HG03159 (cell line): Measurements from ENCODE around the gene S100P.
A peak's percentile ranks its signal among the peaks of the same experiment; 100 is the strongest.

Experiments
- ATAC-seq: cut with Tn5 transposase; IDR thresholded peaks from one replicate; pipeline ENCODE4 v1.9.1; 2021; ENCODE audit warnings: mild to moderate bottlenecking, moderate library complexity; ENCODE audit not compliant: unreplicated experiment

The S100P gene

GRCh38 chr4:6695660-6696610, 2.3 kb downstream of the S100P start:
- no peak for ATAC-seq

GRCh38 chr4:6696611-6697010, 2.9 kb downstream of the S100P start:
- ATAC-seq, result no peak

- ATAC-seq, result no peak
Measured at GRCh38 chr4:6697131-6697530, 3.5 kb downstream of the S100P start.

- ATAC-seq, result no peak
Measured at GRCh38 chr4:6699388-6699787, 5.7 kb downstream of the S100P start.

- ATAC-seq, result no peak
Measured at GRCh38 chr4:6699903-6700302, 6.2 kb downstream of the S100P start.

GRCh38 chr4:6701371-6701770, 7.7 kb downstream of the S100P start:
- no peak for ATAC-seq

- no peak for ATAC-seq
Measured at GRCh38 chr4:6702761-6703160, 9.1 kb downstream of the S100P start.

GRCh38 chr4:6703786-6704185, 10.1 kb downstream of the S100P start:
- ATAC-seq, result no peak

- no peak for ATAC-seq
Measured at GRCh38 chr4:6705646-6706045, 12.0 kb downstream of the S100P start.

- ATAC-seq, result no peak
Measured at GRCh38 chr4:6706173-6706572, 12.5 kb downstream of the S100P start.

- ATAC-seq, result peak; percentile 70
Measured at GRCh38 chr4:6709230-6710114, 15.8 kb downstream of the S100P start, which contains the start of gene MRFAP1L1. TSS of gene MRFAP1L1 (minus strand) at chr4:6709865. CDS start at chr4:6709629, 236 bp downstream.

- peak; percentile 5 for ATAC-seq
Measured at GRCh38 chr4:6710282-6710681, 16.6 kb downstream of the S100P start.

GRCh38 chr4:6710996-6711395, 17.3 kb downstream of the S100P start:
- no peak for ATAC-seq

GRCh38 chr4:6714954-6715353, 21.3 kb downstream of the S100P start:
- no peak for ATAC-seq

- ATAC-seq, result no peak
Measured at GRCh38 chr4:6715704-6716017, 22.0 kb downstream of the S100P start.

GRCh38 chr4:6716018-6716911, 22.6 kb downstream of the S100P start, which contains the start of gene BLOC1S4:
TSS of gene BLOC1S4 (plus strand) at chr4:6716174. CDS start at chr4:6716210, 36 bp downstream.
- peak; percentile 82 for ATAC-seq

- ATAC-seq, result no peak
Measured at GRCh38 chr4:6716958-6717655, 23.4 kb downstream of the S100P start.

GRCh38 chr4:6718932-6719610, 25.4 kb downstream of the S100P start:
- ATAC-seq, result no peak

GRCh38 chr4:6719611-6720179, 26.0 kb downstream of the S100P start:
- ATAC-seq, result no peak
